Stimulated activated naive CD4-positive, alpha-beta T cell (primary cell): ENCODE results near the gene ST3GAL5.
"Not testable (repeated sequence)": the region's sequence is repeated elsewhere in the genome, so short reads cannot be mapped to it uniquely, and the experiment has no call there.

Source experiments
- DNase-seq, 6 experiments: peaks; one replicate each; lab custom pipeline; 2025; lab: John Stamatoyannopoulos, UW

Gene ST3GAL5

GRCh38 chr2:85888684-85889626, at the start of gene ST3GAL5:
TSS of gene ST3GAL5 (minus strand) at chr2:85888990. CDS start at chr2:85888905, 85 bp downstream.
- DNase-seq, result peak; percentile 85 to 93 (median 89)

GRCh38 chr2:85938456-85938855, 49.7 kb upstream of the ST3GAL5 start:
- DNase-seq, result no peak

- DNase-seq, result no peak
These were observed 48.3 kb upstream of the ST3GAL5 start for GRCh38 chr2:85937069-85937439.

- DNase-seq, result no peak
These were observed 47.8 kb upstream of the ST3GAL5 start for GRCh38 chr2:85936421-85937068.

- DNase-seq, result no peak
These were observed 47.0 kb upstream of the ST3GAL5 start for GRCh38 chr2:85935746-85936208.

- DNase-seq, result no peak
These were observed 46.5 kb upstream of the ST3GAL5 start for GRCh38 chr2:85935170-85935745.

- no peak for DNase-seq
These were observed 45.2 kb upstream of the ST3GAL5 start for GRCh38 chr2:85933753-85934594.

- DNase-seq, result not testable (repeated sequence)
These were observed 42.4 kb upstream of the ST3GAL5 start for GRCh38 chr2:85931151-85931550.

- DNase-seq, result no peak
These were observed 41.6 kb upstream of the ST3GAL5 start for GRCh38 chr2:85930129-85931124.

- no peak for DNase-seq
These were observed 40.6 kb upstream of the ST3GAL5 start for GRCh38 chr2:85929096-85930050.

GRCh38 chr2:85926931-85927661, 38.3 kb upstream of the ST3GAL5 start:
- no peak for DNase-seq

GRCh38 chr2:85926526-85926925, 37.7 kb upstream of the ST3GAL5 start:
- no peak for DNase-seq

- DNase-seq, result no peak
These were observed 36.5 kb upstream of the ST3GAL5 start for GRCh38 chr2:85925216-85925671.

GRCh38 chr2:85924522-85924921, 35.7 kb upstream of the ST3GAL5 start:
- no peak for DNase-seq

- no peak for DNase-seq
These were observed 33.4 kb upstream of the ST3GAL5 start for GRCh38 chr2:85922199-85922598.

- DNase-seq, result no peak
These were observed 32.9 kb upstream of the ST3GAL5 start for GRCh38 chr2:85921659-85922058.

GRCh38 chr2:85920810-85921545, 32.2 kb upstream of the ST3GAL5 start:
- DNase-seq, result no peak
